CD8-positive, alpha-beta memory T cell (primary cell): ENCODE data around the gene KCNQ2. TPM values are rescaled to one million over a fixed set of nuclear protein-coding genes. Genes with fewer than 3 reads are reported as not detected.

ENCODE experiments used
- CTCF ChIA-PET: fragments of 350-600 bp; sonication (Branson Sonifier 250); formaldehyde crosslinking; loops from one replicate; lab custom pipeline; 2021; ENCODE audit warnings: antibody characterized with exemption; lab: Charles Lee
- POLR2A ChIA-PET: fragments of 350-600 bp; sonication (Branson Sonifier 250); formaldehyde crosslinking; loops from one replicate; lab custom pipeline; 2021; ENCODE audit warnings: antibody characterized with exemption; lab: Charles Lee
- DNase-seq, 5 donors: peaks; one replicate each; pipeline versions ENCODE4 v3.0.0 to v3.0.0-alpha.2; 2020 to 2022; ENCODE audit warnings: mixed read lengths in 1 of 5
- H3K27ac ChIP-seq: one replicate; pipeline ENCODE4 v1.7.0; 2013; ENCODE audit warnings: low read depth, mild to moderate bottlenecking, low read length, moderate library complexity
- H3K27me3 ChIP-seq: 2 replicates; pipeline ENCODE4 v1.7.0; 2013; ENCODE audit warnings: low read length, mild to moderate bottlenecking; ENCODE audit not compliant: insufficient read depth, poor library complexity, severe bottlenecking
- H3K36me3 ChIP-seq: 2 replicates; pipeline ENCODE4 v1.7.0; 2013; ENCODE audit warnings: mild to moderate bottlenecking, low read length, moderate library complexity; ENCODE audit not compliant: insufficient read depth
- H3K4me1 ChIP-seq: 2 replicates; pipeline ENCODE4 v1.7.0; 2013; ENCODE audit warnings: mild to moderate bottlenecking, low read length, moderate library complexity; ENCODE audit not compliant: insufficient read depth
- H3K4me3 ChIP-seq: 2 replicates; pipeline ENCODE4 v1.7.0; 2013; ENCODE audit warnings: mild to moderate bottlenecking, low read length
- H3K9me3 ChIP-seq: 2 replicates; pipeline ENCODE4 v1.7.0; 2013; ENCODE audit warnings: mild to moderate bottlenecking, low read length
- H3K27ac Mint-ChIP-seq, 8 donors: one replicate each; pipeline ENCODE4 v1.8.0; 2020 to 2021; ENCODE audit warnings: mixed read lengths in 8 of 8, mild to moderate bottlenecking in 6 of 8, inconsistent platforms in 3 of 8, moderate library complexity in 3 of 8
- H3K27me3 Mint-ChIP-seq, 2 donors: one replicate each; pipeline ENCODE4 v1.8.0; 2020 to 2021; ENCODE audit warnings: mixed read lengths in 2 of 2, mild to moderate bottlenecking in 1 of 2, moderate library complexity in 1 of 2
- H3K36me3 Mint-ChIP-seq, 3 donors: one replicate each; pipeline ENCODE4 v1.8.0; 2020 to 2021; ENCODE audit warnings: mixed read lengths in 3 of 3, inconsistent platforms in 1 of 3, mild to moderate bottlenecking in 1 of 3
- H3K4me1 Mint-ChIP-seq, 3 donors: one replicate each; pipeline ENCODE4 v1.8.0; 2020 to 2021; ENCODE audit warnings: mixed read lengths in 3 of 3, inconsistent platforms in 1 of 3, mild to moderate bottlenecking in 1 of 3
- H3K4me3 Mint-ChIP-seq, 7 donors: one replicate each; pipeline ENCODE4 v1.8.0; 2020 to 2021; ENCODE audit warnings: mixed read lengths in 7 of 7, mild to moderate bottlenecking in 6 of 7, moderate library complexity in 4 of 7, inconsistent platforms in 2 of 7
- H3K9me3 Mint-ChIP-seq, 5 donors: one replicate each; pipeline ENCODE4 v1.8.0; 2020 to 2022; ENCODE audit warnings: mixed read lengths in 5 of 5, mild to moderate bottlenecking in 3 of 5, moderate library complexity in 2 of 5, inconsistent platforms in 1 of 5
- polyA plus RNA-seq: library from polyadenylated mRNA; unstranded; fragments of 300-500 nt; fragmentation: Illumina TruSeq; gene quantifications from one replicate; pipeline ENCODE4 v1.2.3, GENCODE V29; 2021
- total RNA-seq, 2 experiments: library from RNA; stranded (reverse); gene quantifications; one replicate each; pipeline ENCODE4 v1.2.3, GENCODE V29; 2021

The KCNQ2 gene
- total and polyA plus RNA-seq, 3 experiments from 2014 or later: not detected

DNA sequence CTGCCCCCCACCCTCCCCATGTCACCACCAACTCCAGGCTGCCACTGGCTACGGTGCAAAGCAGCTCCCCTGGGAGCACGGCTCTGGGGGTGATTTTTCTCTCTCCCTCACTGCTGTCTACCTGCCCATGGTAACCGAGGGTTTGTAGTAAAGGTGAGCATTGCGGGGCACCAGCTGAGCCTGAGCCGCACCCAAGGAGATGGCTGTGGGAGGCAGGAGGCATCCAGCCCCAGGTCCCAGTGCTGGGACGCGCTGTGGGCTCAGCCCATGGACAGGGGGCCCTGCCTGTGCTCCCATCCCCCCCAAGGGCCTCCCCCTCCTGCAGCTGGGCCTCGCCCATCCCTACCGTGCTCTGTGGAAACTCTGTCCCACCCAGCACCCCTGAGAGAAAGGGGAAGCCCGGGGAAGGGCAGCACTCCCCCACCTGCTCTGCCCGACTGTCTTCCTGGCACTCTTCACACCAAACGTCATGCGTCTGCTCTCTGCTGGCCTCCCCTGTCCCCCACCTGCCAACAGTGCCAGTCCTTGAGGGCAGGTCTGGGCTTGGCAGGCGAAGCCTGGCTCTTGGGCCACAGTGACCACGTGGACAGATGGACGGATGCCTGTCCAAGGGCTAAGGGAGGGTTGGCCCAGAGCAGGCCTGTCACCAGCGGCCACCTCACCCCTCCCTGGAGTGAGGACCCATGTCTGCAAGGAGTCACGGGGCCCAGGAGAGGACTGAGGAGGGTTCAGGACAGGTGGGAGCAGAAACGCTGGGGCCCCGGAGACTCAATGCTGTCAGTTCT lies 107.5 kb downstream of the KCNQ2 start:
- Histone ChIP-seq H3K36me3 (no peaks in the 10 kb centered on the region), H3K9me3 (no peaks in the 10 kb centered on the region), H3K27me3 (no peaks in the 10 kb centered on the region), H3K27ac (no peak overlapping the region), H3K4me3 (no peak overlapping the region), H3K4me1 (no peaks in the 10 kb centered on the region)
- Mint-ChIP-seq H3K4me1 (peaks cover 0 to 7% (median 1%) of the 10 kb centered on the region in 3 donors), H3K27me3 (peaks cover 7 to 20% of the 10 kb centered on the region in 2 donors), H3K9me3 (no peaks in the 10 kb centered on the region), H3K4me3 (no peak overlapping the region), H3K27ac (no peak overlapping the region), H3K36me3 (no peaks in the 10 kb centered on the region)
- ChIA-PET CTCF (no interaction called here), POLR2A (no interaction called here)
- DNase-seq: no peak

DNA sequence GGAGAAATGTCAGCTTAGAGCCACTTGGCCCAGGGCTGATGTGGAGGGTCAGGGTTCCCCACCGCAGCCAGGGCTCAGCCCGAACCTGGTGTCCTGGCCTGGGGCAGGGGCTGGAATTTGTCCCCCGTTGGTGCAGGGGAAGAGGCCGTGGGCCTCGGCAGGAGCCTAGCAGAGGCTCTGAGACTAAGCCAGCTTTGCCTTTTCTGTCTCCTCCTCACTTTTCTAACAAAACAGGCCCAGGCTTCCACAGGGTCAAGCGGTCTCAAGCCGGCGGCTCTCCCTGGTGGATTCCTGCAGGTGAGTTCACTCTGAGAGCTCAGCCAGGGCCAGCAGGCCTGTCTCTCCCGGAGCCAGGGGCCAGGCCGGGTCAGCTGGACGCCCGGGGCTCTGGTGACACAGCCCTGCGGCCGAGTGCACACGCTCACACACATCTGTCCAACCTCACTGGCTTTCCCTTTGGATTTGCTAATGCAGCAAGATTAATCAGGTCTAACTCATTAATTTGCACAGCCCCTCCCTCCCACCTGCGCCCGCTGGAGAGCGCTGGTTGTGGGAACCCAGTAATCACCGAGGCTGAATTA lies 108.4 kb downstream of the KCNQ2 start:
- peaks cover 0 to 7% (median 1%) of the 10 kb centered on the region in 3 donors for H3K4me1 Mint-ChIP-seq
- H3K4me1 ChIP-seq: no peaks in the 10 kb centered on the region
- no peak for DNase-seq
- H3K27me3 ChIP-seq: no peaks in the 10 kb centered on the region
- H3K4me3 Mint-ChIP-seq: no peak overlapping the region
- H3K27me3 Mint-ChIP-seq: peaks cover 10 to 22% of the 10 kb centered on the region in 2 donors
- no peak overlapping the region for H3K27ac ChIP-seq
- POLR2A ChIA-PET: no interaction called here
- no peak overlapping the region for H3K27ac Mint-ChIP-seq
- H3K4me3 ChIP-seq: no peak overlapping the region
- no peaks in the 10 kb centered on the region for H3K9me3 Mint-ChIP-seq
- no peaks in the 10 kb centered on the region for H3K9me3 ChIP-seq
- H3K36me3 ChIP-seq: no peaks in the 10 kb centered on the region
- CTCF ChIA-PET: no interaction called here
- H3K36me3 Mint-ChIP-seq: no peaks in the 10 kb centered on the region

DNA sequence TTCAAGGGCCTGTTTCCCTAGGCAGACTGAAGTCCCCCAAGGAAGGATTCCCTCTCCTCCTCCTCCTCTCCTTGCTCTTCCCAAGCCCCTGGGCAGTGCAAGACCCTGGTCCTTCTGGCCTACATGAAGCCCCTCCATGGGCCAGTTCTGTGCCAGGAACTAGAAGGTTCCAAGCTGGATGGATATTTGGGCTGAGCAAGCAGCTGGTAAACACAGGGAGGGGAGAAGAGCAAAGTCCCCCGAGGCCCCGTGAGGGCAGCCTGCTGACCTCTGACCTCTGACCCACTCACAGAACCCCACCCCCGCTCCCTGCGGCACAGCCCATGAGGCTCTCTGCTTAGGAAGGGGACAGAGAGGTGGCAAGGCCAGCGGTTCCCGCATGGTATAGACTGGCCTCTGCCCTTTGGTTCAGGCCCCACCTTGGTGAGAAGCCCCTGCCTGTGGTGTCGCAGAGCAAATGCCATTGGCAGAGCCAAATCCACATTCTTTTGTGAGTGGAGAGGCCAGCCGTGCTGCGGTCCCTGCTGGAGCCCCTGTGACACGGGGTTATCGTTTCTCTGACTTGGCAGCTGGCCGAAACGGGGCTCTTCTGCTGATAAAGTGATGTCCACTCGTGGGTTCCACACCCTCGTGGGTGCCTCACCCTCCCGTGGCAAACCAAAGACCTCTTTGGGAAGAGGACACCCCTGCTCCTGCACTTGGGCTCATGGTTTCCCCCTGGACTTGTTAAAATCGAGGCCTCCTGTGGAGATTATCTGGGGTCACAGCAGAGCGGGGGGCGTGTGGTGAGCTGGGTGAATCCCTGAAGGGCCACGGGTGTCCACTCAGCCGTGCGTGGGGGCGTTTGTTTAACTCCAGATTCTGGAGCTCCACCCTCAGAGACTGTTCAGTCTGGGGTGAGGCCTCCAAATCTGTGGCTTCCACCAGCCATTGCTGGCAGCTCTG lies 109.2 kb downstream of the KCNQ2 start:
- Mint-ChIP-seq H3K9me3 (no peaks in the 10 kb centered on the region), H3K4me1 (peaks cover 0 to 7% (median 1%) of the 10 kb centered on the region in 3 donors), H3K27ac (no peak overlapping the region), H3K27me3 (peaks cover 10 to 20% of the 10 kb centered on the region in 2 donors), H3K4me3 (peak overlapping the region in 1 of 7 donors; percentile 5), H3K36me3 (no peaks in the 10 kb centered on the region)
- no peaks in the 10 kb centered on the region for H3K9me3 ChIP-seq
- no peaks in the 10 kb centered on the region for H3K4me1 ChIP-seq
- ChIA-PET POLR2A (no interaction called here), CTCF (no interaction called here)
- no peaks in the 10 kb centered on the region for H3K36me3 ChIP-seq
- no peak overlapping the region for H3K27ac ChIP-seq
- H3K27me3 ChIP-seq: no peaks in the 10 kb centered on the region
- H3K4me3 ChIP-seq: no peak overlapping the region
- no peak for DNase-seq

DNA sequence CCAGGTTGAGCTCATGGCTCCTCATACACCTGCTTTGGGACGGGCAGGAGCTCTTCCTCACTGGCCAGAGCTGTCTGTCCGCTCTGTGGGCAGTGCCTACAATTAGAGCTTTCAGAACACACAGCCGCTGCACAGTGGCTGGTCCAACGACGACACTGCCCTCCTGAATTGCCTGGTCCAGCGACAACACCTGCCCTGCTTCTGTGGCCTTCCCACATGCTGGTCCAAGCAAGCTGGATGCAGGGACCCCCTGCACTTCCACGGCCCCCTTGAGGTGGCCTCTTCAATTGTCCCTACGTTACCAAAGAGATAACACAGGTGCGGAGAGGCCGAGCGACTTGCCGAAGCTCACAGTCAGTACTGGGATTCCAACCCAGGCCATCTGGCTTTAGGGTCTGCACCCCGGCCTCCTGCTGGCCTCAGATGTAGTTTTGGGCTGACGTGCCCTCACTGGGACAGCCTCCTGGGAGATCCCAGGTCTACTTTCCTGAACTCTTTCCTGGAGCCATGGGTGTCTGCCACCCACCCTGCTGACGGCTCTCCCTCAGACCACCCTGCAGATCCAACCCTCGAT lies 109.9 kb downstream of the KCNQ2 start:
- ChIA-PET POLR2A (no interaction called here), CTCF (no interaction called here)
- no peak overlapping the region for H3K27ac ChIP-seq
- Mint-ChIP-seq H3K9me3 (no peaks in the 10 kb centered on the region), H3K4me1 (peaks cover 0 to 7% (median 1%) of the 10 kb centered on the region in 3 donors), H3K36me3 (no peaks in the 10 kb centered on the region), H3K27me3 (peaks cover 10 to 20% of the 10 kb centered on the region in 2 donors), H3K27ac (peak overlapping the region in 1 of 8 donors; percentile 56), H3K4me3 (peak overlapping the region in 1 of 7 donors; percentile 5)
- no peaks in the 10 kb centered on the region for H3K36me3 ChIP-seq
- H3K27me3 ChIP-seq: no peaks in the 10 kb centered on the region
- H3K4me1 ChIP-seq: no peaks in the 10 kb centered on the region
- no peaks in the 10 kb centered on the region for H3K9me3 ChIP-seq
- H3K4me3 ChIP-seq: no peak overlapping the region
- no peak for DNase-seq

DNA sequence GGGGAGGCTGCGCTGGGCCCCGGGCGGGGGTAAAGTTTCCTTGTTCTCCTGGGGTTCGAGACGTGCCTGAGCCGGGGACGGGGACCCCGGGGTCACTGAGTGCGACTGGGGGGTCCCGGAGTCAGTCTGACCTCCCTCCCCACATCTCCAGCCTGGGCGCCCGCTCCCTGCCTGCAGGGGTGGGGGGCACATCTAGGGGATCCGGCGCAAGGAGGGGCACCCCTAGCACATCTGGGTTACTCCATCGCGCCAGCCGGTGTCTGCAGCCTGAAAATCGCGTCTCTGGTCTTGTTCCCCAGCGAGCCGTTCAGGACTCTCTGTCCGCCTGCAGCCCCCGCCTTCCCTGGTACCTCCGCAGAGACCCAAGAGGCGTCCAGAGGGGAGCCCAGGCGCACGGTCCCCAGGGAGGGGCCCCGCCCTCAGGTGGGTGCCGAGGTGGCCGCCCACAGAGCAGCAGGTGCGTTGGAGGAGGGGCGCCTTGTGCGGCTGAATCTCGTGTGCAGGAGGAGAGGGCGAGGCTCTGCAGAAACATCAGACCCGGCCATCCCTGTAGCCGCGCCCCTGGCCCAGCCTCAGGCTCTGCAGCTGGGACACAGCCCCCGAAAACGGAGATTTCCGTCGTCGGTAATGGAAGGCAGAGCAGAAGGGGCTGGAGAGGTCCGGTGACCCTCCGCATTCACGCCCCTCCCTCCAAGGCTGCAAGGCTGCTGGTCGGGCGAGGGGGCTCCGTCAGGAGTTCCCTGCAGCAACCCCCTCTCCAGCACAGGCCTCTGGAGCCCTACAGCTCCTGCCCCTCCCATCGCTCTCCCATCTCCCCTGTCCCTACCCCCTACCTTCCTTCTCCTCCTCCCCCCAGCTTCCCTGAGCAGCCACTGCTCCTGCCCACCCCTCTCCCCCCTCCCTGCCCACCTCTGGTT lies 110.7 kb downstream of the KCNQ2 start:
- Histone ChIP-seq H3K4me1 (no peaks in the 10 kb centered on the region), H3K4me3 (no peak overlapping the region), H3K27me3 (no peaks in the 10 kb centered on the region), H3K9me3 (no peaks in the 10 kb centered on the region), H3K27ac (no peak overlapping the region), H3K36me3 (no peaks in the 10 kb centered on the region)
- no peaks in the 10 kb centered on the region for H3K9me3 Mint-ChIP-seq
- no peak overlapping the region for H3K27ac Mint-ChIP-seq
- peaks cover 12 to 20% of the 10 kb centered on the region in 2 donors for H3K27me3 Mint-ChIP-seq
- peaks cover 0 to 7% (median 1%) of the 10 kb centered on the region in 3 donors for H3K4me1 Mint-ChIP-seq
- no peaks in the 10 kb centered on the region for H3K36me3 Mint-ChIP-seq
- ChIA-PET POLR2A (no interaction called here), CTCF (no interaction called here)
- no peak for DNase-seq
- H3K4me3 Mint-ChIP-seq: no peak overlapping the region

DNA sequence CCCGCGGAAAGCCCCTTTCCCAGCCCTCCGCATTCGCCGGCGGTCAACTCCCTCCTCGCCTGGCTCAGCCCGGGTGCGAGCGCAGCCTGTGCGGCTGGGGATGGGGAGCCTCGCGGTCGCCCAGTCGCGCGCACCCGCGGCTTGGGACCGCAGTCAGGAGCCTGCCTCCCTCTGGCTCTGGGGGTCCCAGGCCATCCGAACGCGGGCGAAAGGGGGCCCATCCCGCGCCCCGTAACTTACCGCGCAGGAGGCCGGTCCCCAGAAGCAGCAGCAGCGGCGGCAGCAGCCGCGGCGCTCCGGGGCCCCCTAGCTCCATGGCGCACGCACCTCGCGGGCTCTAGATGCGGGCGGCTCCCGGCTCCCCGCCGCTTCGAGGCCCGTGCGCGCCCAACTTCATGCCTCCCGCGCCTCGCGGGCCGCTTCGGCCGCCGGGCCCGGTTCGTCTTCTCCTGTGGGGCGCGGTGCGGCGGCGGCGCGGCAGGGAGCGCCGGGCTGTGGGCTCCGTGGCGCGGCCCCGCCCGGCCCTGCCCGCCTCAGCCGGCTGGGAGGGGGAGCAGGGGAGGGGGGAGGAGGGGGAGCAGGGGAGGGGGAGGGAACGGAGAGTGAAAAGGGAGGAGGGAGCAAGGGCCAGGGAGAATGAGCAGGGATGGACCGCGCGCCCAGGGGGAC lies 111.5 kb downstream of the KCNQ2 start, which contains the start of gene CHRNA4:
Gene CHRNA4, minus strand, starts transcription at position 500 of the 669 bp plus-strand sequence. Its CDS starts 184 bp downstream, at position 316.
- CTCF ChIA-PET: no interaction called here
- POLR2A ChIA-PET: no interaction called here
- no peaks in the 10 kb centered on the region for H3K27me3 ChIP-seq

More for the DNA sequence above, 111.5 kb downstream of the KCNQ2 start, which contains the start of gene CHRNA4:
- no peak within 1 kb of the TSS for H3K4me3 Mint-ChIP-seq
- no peak for DNase-seq
- H3K4me1 Mint-ChIP-seq: peaks cover 0 to 7% (median 1%) of the 10 kb centered on the region in 3 donors
- no peaks in the 10 kb centered on the region for H3K9me3 Mint-ChIP-seq
- Histone ChIP-seq H3K4me3 (no peak within 1 kb of the TSS), H3K27ac (no peak within 1 kb of the TSS), H3K9me3 (no peaks in the 10 kb centered on the region), H3K4me1 (no peaks in the 10 kb centered on the region), H3K36me3 (no peaks in the 10 kb centered on the region)
- peaks cover 9 to 20% of the 10 kb centered on the region in 2 donors for H3K27me3 Mint-ChIP-seq
- no peaks in the 10 kb centered on the region for H3K36me3 Mint-ChIP-seq
- H3K27ac Mint-ChIP-seq: no peak within 1 kb of the TSS
